ENCODE data around the gene APP.

The APP gene

GRCh38 chr21:26067836-26068594, 102.6 kb downstream of the APP start:
- Histone ChIP-seq H3K27me3 (ENCODE audit: control insufficient read depth in 1 of 2, insufficient read depth in 2 of 2, low read length in 2 of 2) (no peaks in the 10 kb centered on the region), H3K4me1 (ENCODE audit: control insufficient read depth, insufficient read depth, low read length) (peaks cover 3% of the 10 kb centered on the region), H3K9ac (ENCODE audit: low read length in 2 of 2) (no peak overlapping the region), H3K4me3 (ENCODE audit: low read length in 2 of 2) (no peak overlapping the region), H3K27ac (ENCODE audit: low read length) (no peak overlapping the region), H3K9me3 (ENCODE audit: control insufficient read depth in 2 of 2, low read length in 2 of 2) (no peaks in the 10 kb centered on the region), H3K36me3 (ENCODE audit: control insufficient read depth in 2 of 2, insufficient read depth in 2 of 2, low read length in 2 of 2) (no peaks in the 10 kb centered on the region)

GRCh38 chr21:26064506-26064905, 106.1 kb downstream of the APP start:
- H3K9ac ChIP-seq (ENCODE audit: low read length in 2 of 2) = no peak overlapping the region
- H3K27me3 ChIP-seq (ENCODE audit: control insufficient read depth in 1 of 2, insufficient read depth in 2 of 2, low read length in 2 of 2) = no peaks in the 10 kb centered on the region
- H3K9me3 ChIP-seq (ENCODE audit: control insufficient read depth in 2 of 2, low read length in 2 of 2) = no peaks in the 10 kb centered on the region
- H3K4me1 ChIP-seq (ENCODE audit: control insufficient read depth, insufficient read depth, low read length) = no peaks in the 10 kb centered on the region
- no peak overlapping the region for H3K27ac ChIP-seq (ENCODE audit: low read length)
- no peak overlapping the region for H3K4me3 ChIP-seq (ENCODE audit: low read length in 2 of 2)
- H3K36me3 ChIP-seq (ENCODE audit: control insufficient read depth in 2 of 2, insufficient read depth in 2 of 2, low read length in 2 of 2) = no peaks in the 10 kb centered on the region

- Histone ChIP-seq H3K36me3 (ENCODE audit: control insufficient read depth in 2 of 2, insufficient read depth in 2 of 2, low read length in 2 of 2) (no peaks in the 10 kb centered on the region), H3K9ac (ENCODE audit: low read length in 2 of 2) (no peak overlapping the region), H3K9me3 (ENCODE audit: control insufficient read depth in 2 of 2, low read length in 2 of 2) (no peaks in the 10 kb centered on the region), H3K27me3 (ENCODE audit: control insufficient read depth in 1 of 2, insufficient read depth in 2 of 2, low read length in 2 of 2) (no peaks in the 10 kb centered on the region), H3K4me1 (ENCODE audit: control insufficient read depth, insufficient read depth, low read length) (peaks cover 4% of the 10 kb centered on the region), H3K4me3 (ENCODE audit: low read length in 2 of 2) (no peak overlapping the region), H3K27ac (ENCODE audit: low read length) (no peak overlapping the region)
Observed at GRCh38 chr21:26061437-26061836, 109.1 kb downstream of the APP start.

GRCh38 chr21:26060335-26061115, 110.0 kb downstream of the APP start:
- H3K27ac ChIP-seq (ENCODE audit: low read length) = no peak overlapping the region
- H3K4me1 ChIP-seq (ENCODE audit: control insufficient read depth, insufficient read depth, low read length) = peaks cover 4% of the 10 kb centered on the region

GRCh38 chr21:26057477-26058170, 112.9 kb downstream of the APP start:
- Histone ChIP-seq H3K9me3 (ENCODE audit: control insufficient read depth in 2 of 2, low read length in 2 of 2) (no peaks in the 10 kb centered on the region), H3K4me1 (ENCODE audit: control insufficient read depth, insufficient read depth, low read length) (peaks cover 4% of the 10 kb centered on the region), H3K4me3 (ENCODE audit: low read length in 2 of 2) (no peak overlapping the region), H3K27ac (ENCODE audit: low read length) (no peak overlapping the region), H3K9ac (ENCODE audit: low read length in 2 of 2) (no peak overlapping the region), H3K36me3 (ENCODE audit: control insufficient read depth in 2 of 2, insufficient read depth in 2 of 2, low read length in 2 of 2) (no peaks in the 10 kb centered on the region), H3K27me3 (ENCODE audit: control insufficient read depth in 1 of 2, insufficient read depth in 2 of 2, low read length in 2 of 2) (no peaks in the 10 kb centered on the region)

More at GRCh38 chr21:26060335-26061115, 110.0 kb downstream of the APP start:
- Histone ChIP-seq H3K36me3 (ENCODE audit: control insufficient read depth in 2 of 2, insufficient read depth in 2 of 2, low read length in 2 of 2) (no peaks in the 10 kb centered on the region), H3K4me3 (ENCODE audit: low read length in 2 of 2) (no peak overlapping the region), H3K9me3 (ENCODE audit: control insufficient read depth in 2 of 2, low read length in 2 of 2) (no peaks in the 10 kb centered on the region), H3K9ac (ENCODE audit: low read length in 2 of 2) (no peak overlapping the region), H3K27me3 (ENCODE audit: control insufficient read depth in 1 of 2, insufficient read depth in 2 of 2, low read length in 2 of 2) (no peaks in the 10 kb centered on the region)

GRCh38 chr21:26055841-26056264, 114.7 kb downstream of the APP start:
- Histone ChIP-seq H3K9ac (ENCODE audit: low read length in 2 of 2) (no peak overlapping the region), H3K27ac (ENCODE audit: low read length) (no peak overlapping the region), H3K9me3 (ENCODE audit: control insufficient read depth in 2 of 2, low read length in 2 of 2) (no peaks in the 10 kb centered on the region), H3K27me3 (ENCODE audit: control insufficient read depth in 1 of 2, insufficient read depth in 2 of 2, low read length in 2 of 2) (no peaks in the 10 kb centered on the region), H3K4me3 (ENCODE audit: low read length in 2 of 2) (no peak overlapping the region), H3K36me3 (ENCODE audit: control insufficient read depth in 2 of 2, insufficient read depth in 2 of 2, low read length in 2 of 2) (peaks cover 3 to 5% of the 10 kb centered on the region in 2 donors), H3K4me1 (ENCODE audit: control insufficient read depth, insufficient read depth, low read length) (peaks cover 4% of the 10 kb centered on the region)

GRCh38 chr21:26055010-26055409, 115.6 kb downstream of the APP start:
- no peak overlapping the region for H3K4me3 ChIP-seq (ENCODE audit: low read length in 2 of 2)
- H3K9me3 ChIP-seq (ENCODE audit: control insufficient read depth in 2 of 2, low read length in 2 of 2) = no peaks in the 10 kb centered on the region
- H3K27me3 ChIP-seq (ENCODE audit: control insufficient read depth in 1 of 2, insufficient read depth in 2 of 2, low read length in 2 of 2) = no peaks in the 10 kb centered on the region
- H3K36me3 ChIP-seq (ENCODE audit: control insufficient read depth in 2 of 2, insufficient read depth in 2 of 2, low read length in 2 of 2) = peaks cover 6 to 11% of the 10 kb centered on the region in 2 donors
- no peak overlapping the region for H3K27ac ChIP-seq (ENCODE audit: low read length)
- peaks cover 4% of the 10 kb centered on the region for H3K4me1 ChIP-seq (ENCODE audit: control insufficient read depth, insufficient read depth, low read length)
- no peak overlapping the region for H3K9ac ChIP-seq (ENCODE audit: low read length in 2 of 2)

- H3K36me3 ChIP-seq (ENCODE audit: control insufficient read depth in 2 of 2, insufficient read depth in 2 of 2, low read length in 2 of 2) = peaks cover 15 to 22% of the 10 kb centered on the region in 2 donors
- H3K9me3 ChIP-seq (ENCODE audit: control insufficient read depth in 2 of 2, low read length in 2 of 2) = no peaks in the 10 kb centered on the region
- no peaks in the 10 kb centered on the region for H3K4me1 ChIP-seq (ENCODE audit: control insufficient read depth, insufficient read depth, low read length)
- H3K9ac ChIP-seq (ENCODE audit: low read length in 2 of 2) = no peak overlapping the region
- H3K27ac ChIP-seq (ENCODE audit: low read length) = no peak overlapping the region
- no peak overlapping the region for H3K4me3 ChIP-seq (ENCODE audit: low read length in 2 of 2)
- H3K27me3 ChIP-seq (ENCODE audit: control insufficient read depth in 1 of 2, insufficient read depth in 2 of 2, low read length in 2 of 2) = no peaks in the 10 kb centered on the region
Observed at GRCh38 chr21:26052057-26052456, 118.5 kb downstream of the APP start.

GRCh38 chr21:26050857-26051256, 119.7 kb downstream of the APP start:
- peaks cover 15 to 22% of the 10 kb centered on the region in 2 donors for H3K36me3 ChIP-seq (ENCODE audit: control insufficient read depth in 2 of 2, insufficient read depth in 2 of 2, low read length in 2 of 2)
- no peak overlapping the region for H3K27ac ChIP-seq (ENCODE audit: low read length)
- H3K4me1 ChIP-seq (ENCODE audit: control insufficient read depth, insufficient read depth, low read length) = no peaks in the 10 kb centered on the region

GRCh38 chr21:26049803-26050202, 120.8 kb downstream of the APP start:
- no peak overlapping the region for H3K27ac ChIP-seq (ENCODE audit: low read length)
- peaks cover 15 to 22% of the 10 kb centered on the region in 2 donors for H3K36me3 ChIP-seq (ENCODE audit: control insufficient read depth in 2 of 2, insufficient read depth in 2 of 2, low read length in 2 of 2)
- no peak overlapping the region for H3K4me3 ChIP-seq (ENCODE audit: low read length in 2 of 2)
- H3K27me3 ChIP-seq (ENCODE audit: control insufficient read depth in 1 of 2, insufficient read depth in 2 of 2, low read length in 2 of 2) = no peaks in the 10 kb centered on the region
- no peaks in the 10 kb centered on the region for H3K4me1 ChIP-seq (ENCODE audit: control insufficient read depth, insufficient read depth, low read length)
- H3K9ac ChIP-seq (ENCODE audit: low read length in 2 of 2) = no peak overlapping the region
- H3K9me3 ChIP-seq (ENCODE audit: control insufficient read depth in 2 of 2, low read length in 2 of 2) = no peaks in the 10 kb centered on the region

More at GRCh38 chr21:26050857-26051256, 119.7 kb downstream of the APP start:
- Histone ChIP-seq H3K9me3 (ENCODE audit: control insufficient read depth in 2 of 2, low read length in 2 of 2) (no peaks in the 10 kb centered on the region), H3K9ac (ENCODE audit: low read length in 2 of 2) (no peak overlapping the region), H3K4me3 (ENCODE audit: low read length in 2 of 2) (no peak overlapping the region), H3K27me3 (ENCODE audit: control insufficient read depth in 1 of 2, insufficient read depth in 2 of 2, low read length in 2 of 2) (no peaks in the 10 kb centered on the region)
